Activated gamma-delta T cell (primary cell): Measurements from ENCODE around the gene MMAB.

Source experiments
- DNase-seq: peaks from one replicate; lab custom pipeline; 2025; lab: John Stamatoyannopoulos, UW

The MMAB gene

DNA sequence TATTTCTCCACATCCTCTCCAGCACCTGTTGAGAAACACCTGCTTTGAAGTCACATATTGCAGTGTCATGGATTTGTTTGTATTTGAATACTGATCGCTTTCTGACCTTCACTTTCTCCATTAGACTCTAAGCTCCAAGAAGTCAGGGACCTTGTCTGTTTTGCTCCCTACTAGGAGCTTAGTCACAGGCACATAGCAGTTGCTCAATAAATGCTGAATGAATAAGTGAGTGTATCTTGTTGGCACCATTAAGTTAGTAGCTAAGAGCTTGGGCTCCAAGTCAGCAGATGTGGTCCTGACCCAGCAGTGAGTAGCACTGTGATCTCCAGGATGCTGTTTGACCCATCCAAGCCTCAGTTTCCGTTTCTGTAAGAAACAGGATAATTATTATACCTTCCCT lies 10.4 kb upstream of the MMAB start:
- DNase-seq = no peak

DNA sequence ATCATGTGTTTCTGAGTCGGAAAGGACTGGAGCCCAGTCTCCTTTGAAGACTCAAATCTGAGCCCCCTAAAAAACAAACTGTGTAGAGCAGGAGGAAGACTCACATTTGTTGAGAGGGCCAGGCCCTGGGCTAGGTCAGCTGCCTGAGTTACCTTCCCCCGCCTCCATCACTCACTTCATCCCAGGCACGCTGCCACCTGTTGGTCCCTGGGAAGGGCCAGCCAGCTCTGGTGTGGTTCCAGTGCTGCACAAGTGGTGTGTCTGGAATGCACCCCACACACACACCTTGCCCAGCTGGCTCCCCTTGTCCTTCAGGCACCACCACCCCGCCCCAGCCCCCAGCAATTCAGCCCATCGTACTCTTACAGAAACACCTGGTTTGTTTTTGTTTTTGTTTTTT lies 9.3 kb upstream of the MMAB start:
- no peak for DNase-seq

DNA sequence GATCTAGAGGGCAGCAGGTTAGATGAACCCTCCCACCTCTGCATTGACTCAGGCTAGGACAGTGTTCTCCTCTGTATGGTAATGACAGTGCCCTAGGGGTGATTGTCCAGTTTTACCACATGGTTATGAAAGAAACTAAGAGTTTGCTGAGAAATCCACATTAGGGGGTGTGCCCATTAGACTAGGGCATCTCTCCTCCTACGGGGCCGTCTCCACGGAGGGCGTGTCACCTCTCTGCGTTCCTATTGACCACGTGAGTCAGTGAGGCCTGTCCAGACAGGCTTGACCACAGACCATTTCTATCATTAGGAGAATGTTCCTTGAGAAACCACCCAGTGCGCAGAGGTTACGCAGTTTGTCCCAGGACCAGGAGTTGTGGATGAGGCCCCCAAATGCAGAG lies 8.6 kb upstream of the MMAB start:
- DNase-seq = no peak

DNA sequence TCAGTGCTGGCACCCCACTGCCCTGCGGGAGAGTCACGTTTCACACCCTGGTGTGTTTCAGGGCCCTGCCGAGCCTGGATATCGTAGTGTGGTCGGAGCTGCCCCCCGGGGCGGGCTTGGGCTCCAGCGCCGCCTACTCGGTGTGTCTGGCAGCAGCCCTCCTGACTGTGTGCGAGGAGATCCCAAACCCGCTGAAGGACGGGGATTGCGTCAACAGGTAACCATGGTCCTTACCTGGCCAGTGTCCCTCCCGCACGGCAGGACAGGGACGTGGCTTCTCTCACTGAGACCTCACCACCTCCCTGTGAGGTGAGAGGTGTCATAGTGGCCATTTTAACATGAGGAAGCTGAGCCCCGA lies 8.0 kb upstream of the MMAB start:
- no peak for DNase-seq

DNA sequence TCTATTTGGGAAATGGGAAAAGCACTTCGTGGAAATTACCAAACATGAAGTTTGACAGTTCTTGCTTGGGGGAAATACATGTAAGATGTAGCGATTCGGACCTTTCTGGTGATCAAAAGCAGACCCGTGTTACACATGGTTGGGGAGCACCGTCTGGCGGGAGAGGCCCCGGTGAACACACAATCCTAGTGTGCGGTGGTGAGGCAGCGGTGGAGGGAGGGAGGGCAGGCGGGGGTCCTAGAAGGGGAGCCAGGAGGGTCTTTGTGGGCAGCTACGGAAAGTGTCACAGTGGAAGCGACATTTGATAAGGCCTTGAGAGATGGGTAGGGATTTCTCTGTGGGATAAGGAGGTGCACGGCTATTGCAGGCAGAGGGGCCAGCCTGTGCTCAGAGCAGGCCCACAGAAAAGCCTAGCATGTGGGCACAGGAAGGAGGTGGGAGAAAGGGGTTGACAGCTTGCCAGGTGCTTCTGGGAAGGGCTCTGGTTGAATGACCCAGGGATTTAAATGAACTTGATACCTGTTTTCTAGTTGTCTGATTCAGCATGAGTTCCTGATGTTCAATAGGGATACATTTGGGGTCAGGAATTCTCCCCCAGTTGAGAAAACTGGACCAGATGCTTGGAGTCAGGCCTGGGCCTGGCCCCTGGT lies 7.5 kb upstream of the MMAB start:
- no peak for DNase-seq

DNA sequence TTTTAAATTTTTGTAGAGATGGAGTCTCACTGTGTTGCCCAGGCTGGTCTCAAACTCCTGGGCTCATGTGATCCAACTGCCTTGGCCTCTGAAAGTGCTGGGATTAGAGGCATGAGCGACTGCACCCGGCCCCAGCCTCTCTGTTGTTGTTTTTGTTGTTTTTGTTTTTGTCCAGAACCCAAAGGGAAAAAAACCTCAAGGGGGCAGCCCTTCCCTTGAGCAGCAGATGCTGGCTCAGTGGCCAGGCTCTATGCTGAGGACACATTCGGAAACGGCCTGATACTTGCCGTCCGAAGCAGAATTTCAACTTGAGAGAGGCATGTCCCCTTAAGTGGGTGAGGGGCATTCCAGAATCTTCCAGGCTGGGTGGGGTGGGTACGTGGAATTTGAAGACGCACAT lies 7.0 kb upstream of the MMAB start:
- no peak for DNase-seq

DNA sequence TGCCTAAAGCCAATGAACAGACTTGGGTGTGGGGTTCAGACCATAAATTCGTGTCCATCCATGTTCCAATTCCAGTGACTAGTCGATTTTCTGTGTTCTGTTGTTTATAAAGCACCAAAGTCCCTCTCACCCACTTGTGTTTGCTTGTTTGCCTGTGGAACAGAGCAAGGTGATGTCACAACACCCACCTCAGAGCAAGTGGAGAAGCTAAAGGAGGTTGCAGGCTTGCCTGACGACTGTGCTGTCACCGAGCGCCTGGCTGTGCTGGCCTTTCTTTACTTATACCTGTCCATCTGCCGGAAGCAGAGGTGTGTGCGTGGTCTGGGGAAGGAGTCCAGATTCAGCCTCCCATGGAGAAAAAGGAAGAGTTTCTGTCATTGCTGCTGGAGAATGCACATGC lies 6.3 kb upstream of the MMAB start:
- DNase-seq = no peak

DNA sequence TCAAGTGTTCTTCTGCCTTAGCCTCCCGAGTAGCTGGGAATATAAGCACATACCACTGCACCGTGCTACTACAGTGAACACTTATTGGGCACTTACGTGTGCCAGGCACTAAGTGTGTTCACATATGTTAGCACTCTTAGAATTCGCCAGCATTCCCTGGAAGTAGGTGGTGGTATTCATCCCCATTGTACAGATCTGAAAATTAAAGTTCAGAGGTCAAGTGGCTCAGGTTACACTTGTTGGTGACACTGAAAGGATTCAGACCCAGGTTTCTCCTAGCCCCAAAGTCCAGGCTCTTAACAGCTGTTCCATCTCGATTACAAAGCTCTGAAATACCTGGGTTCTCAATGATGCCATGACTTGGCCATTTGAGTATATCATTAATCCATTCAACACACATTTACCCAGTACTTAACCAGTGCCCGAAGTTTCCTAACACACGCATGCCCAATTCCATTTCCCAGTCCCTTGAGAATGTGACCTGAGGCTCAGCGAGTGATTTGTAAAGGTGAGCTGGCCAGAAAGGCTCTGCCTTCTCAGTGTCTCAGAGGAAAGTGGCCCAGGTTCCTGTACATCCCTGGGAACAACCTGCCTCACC lies 5.1 kb upstream of the MMAB start:
- DNase-seq = no peak

DNA sequence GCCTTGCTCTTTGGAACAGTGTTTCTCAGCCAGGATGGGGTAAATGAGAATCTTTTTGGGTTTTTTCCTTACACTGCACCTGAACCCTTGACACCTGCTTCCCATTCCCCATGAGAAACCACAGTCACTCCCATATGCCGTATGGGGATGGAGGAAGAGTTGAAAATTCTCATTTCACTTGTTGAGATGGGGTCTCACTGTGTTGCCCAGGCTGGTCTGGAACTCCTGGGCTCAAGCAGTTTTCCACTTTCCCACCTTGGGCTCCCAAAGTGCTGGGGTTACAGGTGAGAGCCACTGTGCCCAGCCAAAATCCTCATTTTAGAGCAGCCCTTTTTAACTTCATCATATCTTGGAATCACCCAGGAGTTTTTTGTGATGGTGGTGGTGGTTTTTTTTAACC lies 4.0 kb upstream of the MMAB start:
- no peak for DNase-seq

DNA sequence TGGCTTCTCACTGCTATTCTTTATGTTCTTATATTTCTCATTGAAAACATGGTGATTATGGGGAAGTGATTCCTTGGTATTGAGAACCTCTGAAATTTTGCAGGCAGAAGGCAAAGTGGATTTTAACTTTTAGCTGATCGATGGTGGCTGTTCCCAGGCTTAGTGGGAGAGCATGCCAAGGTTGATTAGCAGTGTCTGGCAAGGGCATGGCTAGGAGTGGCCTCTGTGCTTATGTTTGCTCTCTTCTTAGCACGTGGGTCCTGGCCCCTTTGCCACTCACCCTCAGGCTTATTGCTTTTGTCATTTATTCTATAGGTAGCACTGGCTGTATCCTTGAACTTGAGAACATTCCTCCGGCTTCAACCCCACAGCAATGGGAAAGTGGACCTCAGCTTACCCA lies 2.4 kb upstream of the MMAB start:
- DNase-seq = no peak

DNA sequence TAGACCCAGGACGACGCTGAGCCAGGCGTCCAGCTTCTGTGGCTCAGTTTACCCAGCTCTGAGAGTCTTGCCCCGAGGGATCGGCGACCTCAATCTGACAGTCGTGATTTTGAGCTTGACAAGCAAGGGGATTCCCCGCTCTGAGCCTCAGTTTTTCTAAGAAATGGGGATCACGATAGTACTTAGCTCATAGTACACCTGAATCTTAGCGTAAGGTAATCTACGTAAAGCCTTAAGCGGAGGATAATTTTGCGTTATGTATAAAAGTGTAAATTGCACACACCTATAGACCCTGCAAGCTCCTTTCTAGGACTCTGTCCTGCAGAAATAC lies 575 bp upstream of the MMAB start:
- no peak for DNase-seq

DNA sequence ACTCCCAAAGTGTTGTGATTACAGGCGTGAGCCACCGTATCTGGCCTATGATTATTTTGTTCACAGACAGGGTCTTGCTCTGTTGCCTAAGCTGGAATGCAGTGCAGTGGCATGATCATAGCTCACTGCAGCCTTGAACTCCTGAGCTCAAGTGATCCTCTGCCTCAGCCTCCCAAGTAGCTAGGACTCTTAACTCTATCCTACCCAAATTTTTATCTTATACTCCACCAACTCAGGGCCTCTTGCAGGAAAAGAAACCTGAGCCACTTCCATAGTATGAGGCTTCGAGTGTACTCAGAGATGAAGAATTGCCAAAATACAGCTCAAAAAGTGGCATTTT lies 828 bp downstream of the MMAB start:
- DNase-seq = no peak

DNA sequence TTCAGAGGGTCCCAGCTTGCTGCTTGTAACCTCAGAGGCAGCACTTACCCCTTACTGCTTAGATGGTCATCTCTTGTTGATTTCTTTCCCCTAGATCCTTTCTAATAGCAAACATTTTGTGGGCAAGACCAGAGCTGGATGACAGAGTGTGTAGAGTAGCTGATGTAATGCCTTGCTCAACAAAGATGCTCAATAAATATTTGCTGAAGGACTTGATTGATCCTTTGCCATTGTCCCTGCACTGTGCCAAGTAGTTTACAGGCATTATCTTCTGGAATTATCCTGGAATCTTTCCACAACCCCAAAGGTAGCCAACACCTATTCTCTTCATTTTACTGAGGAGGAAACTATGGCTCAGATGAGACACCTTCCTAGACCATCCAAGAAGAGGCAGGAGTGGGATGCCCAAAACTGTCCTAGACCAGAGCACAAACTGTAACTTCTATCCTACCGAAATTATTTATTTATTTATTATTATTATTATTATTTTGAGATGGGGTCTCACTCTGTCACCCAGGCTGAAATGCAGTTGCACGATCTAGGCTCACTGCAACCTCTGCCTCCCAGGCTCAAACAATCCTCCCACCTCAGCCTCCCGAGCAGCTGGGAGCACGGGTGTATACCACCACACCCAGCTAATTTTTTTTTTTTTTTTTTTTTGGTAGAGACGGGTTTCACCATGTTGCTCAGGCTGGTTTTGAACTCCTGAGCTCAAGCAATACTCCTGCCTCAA lies 1.4 kb downstream of the MMAB start:
- DNase-seq = no peak

DNA sequence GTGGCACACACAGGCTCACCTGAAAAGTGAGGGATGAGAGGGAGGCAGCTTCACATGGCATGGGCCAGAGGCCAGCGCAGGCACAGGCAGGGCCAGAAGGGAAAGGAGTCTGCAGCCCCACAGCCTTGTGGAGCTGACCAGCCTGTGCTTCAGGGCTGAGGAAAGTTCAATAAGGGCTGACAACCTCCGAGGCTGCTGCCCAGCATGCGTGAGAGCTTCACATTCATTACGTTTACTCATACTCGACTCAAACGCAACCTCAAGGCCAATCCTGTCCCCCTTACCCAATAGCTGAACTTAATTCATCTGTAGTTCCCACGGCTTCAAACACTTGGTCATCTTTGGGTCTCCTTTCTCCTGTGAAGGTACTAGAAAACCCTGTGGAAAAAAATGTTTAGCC lies 4.8 kb downstream of the MMAB start:
- no peak for DNase-seq

DNA sequence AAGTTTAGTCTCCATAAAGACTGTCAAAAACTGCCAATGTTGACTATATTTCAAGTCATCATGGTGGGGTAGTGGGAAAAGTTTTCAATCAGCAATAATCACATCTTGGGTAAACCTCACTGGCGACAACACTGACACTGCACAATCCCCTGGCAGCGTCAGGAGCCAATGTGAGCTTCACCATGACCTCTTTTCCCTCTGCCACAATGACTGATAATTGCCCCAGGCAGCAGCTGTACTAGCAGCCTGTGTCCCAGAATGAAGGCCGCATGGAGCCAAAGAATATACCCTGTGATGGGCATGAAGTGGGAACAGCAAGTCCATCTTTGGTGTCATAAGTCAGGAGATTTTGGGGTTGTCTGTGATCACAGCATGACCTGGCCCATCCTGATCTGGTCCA lies 5.3 kb downstream of the MMAB start:
- DNase-seq = no peak

DNA sequence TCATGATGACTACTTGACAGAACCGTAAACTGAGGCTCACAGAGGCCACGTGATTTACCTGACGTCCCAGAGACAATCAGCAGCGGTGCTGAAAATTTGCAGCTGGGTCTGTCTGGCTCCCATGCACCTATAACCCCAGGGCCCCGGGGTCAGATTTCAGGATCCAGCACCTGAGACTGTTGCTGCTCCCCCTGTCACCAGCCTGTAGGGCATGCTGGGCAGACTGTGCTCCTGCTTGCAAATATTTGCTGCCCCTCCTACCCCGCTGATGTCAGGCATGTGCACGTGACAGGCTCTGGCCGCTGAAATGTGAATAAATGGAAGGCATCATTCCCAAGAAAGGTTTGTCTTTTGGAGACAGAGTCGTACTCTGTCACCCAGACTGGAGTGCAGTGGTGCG lies 6.0 kb downstream of the MMAB start:
- DNase-seq = no peak

DNA sequence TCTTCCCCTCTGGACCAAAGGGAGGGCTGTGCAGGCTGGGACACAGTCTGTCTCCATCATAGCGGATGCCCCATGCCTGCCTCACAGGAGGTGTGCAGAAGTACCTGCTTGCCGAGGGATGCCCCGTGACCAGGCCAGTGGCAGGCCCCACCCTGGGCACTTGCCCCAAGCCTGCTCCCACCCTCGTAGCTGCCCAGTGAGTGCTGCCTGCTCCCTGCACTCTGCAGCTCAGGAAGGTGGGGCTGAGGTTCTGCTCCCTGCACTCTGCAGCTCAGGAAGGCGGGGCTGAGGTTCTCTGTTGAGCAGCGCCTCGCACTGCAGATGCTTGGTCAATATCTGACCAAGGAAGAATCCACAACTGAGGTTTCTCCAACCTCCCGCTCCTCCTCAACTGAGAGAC lies 6.9 kb downstream of the MMAB start:
- DNase-seq = no peak

DNA sequence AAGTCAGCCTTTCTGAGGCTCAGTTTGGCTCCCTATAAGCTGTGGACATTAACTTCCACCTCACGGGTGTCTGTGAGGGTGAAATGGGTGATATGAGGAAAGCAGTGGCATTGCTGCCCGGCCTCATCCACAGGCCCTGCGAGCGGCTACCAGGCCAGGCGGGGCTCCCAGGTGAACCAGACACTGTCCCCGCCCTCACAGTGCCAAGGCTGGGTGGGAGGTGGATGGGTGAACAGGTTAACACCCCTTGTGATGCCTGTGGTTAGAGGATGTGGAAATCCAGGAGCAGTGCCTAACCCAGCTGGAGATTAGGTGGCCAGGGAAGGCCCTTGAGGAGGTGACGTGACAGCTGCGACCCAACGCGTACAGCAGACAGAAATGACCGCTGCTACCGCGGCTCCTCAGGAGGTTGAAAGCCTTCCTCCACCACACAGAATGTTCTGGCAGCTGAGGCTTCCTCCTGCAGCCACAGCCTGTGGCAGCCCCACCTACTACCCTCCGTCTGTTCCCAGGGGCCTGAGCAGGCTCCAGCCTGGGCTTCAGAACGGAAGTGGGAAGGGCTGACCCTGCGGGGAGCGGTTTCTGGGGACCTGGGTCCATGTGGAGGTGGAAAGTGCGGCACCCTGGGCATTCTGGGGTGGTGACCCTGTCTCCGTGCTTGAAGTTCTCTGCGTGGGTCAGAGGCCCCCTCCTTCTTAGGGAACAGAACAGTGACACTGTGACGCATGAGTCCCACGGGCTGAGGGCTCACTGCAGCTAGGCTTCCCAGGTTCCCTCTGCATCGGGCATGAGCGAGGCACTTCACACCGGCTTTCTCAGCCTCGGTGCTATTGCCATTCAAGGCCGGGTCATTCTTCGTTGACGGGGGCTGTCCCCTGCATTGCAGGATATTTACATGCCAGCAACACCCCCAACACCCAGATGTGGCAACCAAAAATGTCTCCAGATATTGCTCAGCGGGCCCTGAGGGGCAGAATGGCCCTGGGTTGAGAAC lies 9.7 kb downstream of the MMAB start:
- DNase-seq = no peak

DNA sequence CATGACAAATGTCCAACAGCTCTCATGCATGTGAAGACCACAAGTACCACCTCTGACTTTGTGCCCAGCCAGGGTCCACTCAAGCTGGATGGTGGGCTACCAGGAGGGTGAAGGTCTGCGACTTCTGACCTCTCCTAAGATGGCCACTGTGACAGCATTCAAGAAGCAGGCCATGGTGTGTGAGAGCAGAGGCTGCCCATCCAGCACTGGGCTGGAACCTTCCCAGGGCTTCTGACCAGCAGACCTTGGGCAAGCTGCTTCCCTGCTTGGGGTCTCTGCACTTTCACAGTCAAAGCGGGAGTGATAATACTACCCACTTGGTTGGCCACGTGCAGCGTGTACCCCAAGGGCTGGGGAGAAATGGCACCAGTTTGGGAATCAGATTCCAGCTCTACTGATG lies 10.4 kb downstream of the MMAB start:
- no peak for DNase-seq

DNA sequence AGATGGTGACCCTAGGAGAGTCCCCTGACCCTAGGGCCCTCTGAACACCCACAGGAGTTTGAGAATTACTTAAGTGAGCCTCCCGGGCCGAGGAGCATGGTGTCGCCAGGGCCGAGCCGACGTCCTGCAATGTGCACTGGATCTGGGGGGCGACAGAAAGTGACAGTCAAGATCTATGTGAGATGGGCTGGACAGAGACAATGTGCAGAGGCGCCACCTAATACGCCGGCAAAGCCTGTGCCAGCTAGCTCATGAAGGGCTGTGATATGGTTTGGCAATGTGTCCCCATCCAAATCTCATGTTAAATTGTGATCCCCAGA lies 11.6 kb downstream of the MMAB start:
- no peak for DNase-seq

DNA sequence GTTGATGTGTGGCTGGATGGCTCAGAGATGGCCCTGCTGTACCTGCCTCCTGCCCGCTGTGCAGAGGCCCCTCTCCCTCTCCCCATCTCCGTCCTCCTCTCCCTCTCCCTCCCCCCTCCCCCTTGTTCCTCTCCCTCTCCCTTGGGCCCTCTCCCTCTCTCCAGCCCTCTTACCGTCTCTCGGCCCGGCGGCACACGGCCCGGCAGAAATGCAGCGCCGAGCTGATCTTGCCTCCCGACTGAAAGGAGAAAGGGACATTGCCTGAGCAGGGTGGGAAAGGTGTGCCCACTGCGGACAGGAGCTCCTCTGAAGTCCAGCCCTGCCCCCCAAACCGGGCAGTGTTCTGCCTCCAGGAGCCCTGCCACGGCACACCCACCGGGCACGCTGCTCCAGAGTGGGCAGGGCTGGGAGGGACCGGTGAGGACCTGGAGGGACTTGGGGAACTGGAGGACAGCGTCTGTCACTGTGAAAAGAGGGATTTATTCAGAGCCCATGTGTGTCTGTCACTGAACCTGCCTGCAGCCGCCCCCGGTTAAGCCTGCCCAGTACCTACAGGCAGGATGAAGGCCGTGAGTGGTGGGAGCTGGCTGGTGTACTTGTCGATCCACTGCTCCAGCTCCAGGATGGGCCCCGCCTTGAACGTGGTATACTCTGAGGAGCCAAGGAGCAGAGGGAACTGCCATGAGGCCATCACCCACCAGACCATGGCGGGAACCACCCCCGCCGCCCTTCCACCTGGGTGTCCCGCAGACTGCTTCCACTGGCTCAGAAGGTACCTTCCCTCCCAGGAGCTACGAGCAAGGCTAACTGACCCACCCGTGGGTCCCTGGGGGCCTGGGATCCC lies 12.2 kb downstream of the MMAB start:
- DNase-seq = no peak

DNA sequence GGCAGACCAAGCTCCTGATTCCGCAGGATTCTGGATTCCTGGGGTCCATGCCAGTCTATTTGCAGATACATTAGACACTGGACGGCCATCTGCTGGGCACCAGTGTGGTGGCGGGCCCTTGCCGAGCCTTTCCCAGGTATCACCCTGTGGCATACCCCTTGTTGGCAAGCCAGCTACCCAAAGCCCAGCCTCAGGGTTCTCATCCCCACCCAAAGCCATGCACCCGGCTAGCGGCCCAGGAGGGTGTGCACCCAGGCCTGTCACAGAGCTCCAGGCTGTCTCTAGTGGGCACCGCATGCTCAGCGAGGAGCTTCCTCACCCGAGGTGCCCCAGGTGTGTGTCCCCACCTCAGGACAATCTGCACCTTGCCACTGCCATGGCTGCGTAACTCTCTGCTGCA lies 13.7 kb downstream of the MMAB start:
- no peak for DNase-seq
